Measurements from ENCODE around the gene P4HA2.

- TF ChIP-seq, protein P1, sequence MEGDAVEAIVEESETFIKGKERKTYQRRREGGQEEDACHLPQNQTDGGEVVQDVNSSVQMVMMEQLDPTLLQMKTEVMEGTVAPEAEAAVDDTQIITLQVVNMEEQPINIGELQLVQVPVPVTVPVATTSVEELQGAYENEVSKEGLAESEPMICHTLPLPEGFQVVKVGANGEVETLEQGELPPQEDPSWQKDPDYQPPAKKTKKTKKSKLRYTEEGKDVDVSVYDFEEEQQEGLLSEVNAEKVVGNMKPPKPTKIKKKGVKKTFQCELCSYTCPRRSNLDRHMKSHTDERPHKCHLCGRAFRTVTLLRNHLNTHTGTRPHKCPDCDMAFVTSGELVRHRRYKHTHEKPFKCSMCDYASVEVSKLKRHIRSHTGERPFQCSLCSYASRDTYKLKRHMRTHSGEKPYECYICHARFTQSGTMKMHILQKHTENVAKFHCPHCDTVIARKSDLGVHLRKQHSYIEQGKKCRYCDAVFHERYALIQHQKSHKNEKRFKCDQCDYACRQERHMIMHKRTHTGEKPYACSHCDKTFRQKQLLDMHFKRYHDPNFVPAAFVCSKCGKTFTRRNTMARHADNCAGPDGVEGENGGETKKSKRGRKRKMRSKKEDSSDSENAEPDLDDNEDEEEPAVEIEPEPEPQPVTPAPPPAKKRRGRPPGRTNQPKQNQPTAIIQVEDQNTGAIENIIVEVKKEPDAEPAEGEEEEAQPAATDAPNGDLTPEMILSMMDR (IDR thresholded peaks at IDR 0.05), result no peak
- TF ChIP-seq POLR2A (IDR thresholded peaks at IDR 0.05) (no peak), POLR2AphosphoS5 (IDR thresholded peaks at IDR 0.05) (no peak)
Observed at GRCh38 chr5:132250547-132250946, 22.9 kb upstream of the P4HA2 start.

Data from stomach (tissue), 4 donors.